ENCODE data around the gene PPP1R2.

GRCh38 chr3:195563317-195563716 lies 20.2 kb upstream of the PPP1R2 start:
- TF ChIP-seq, protein P1, sequence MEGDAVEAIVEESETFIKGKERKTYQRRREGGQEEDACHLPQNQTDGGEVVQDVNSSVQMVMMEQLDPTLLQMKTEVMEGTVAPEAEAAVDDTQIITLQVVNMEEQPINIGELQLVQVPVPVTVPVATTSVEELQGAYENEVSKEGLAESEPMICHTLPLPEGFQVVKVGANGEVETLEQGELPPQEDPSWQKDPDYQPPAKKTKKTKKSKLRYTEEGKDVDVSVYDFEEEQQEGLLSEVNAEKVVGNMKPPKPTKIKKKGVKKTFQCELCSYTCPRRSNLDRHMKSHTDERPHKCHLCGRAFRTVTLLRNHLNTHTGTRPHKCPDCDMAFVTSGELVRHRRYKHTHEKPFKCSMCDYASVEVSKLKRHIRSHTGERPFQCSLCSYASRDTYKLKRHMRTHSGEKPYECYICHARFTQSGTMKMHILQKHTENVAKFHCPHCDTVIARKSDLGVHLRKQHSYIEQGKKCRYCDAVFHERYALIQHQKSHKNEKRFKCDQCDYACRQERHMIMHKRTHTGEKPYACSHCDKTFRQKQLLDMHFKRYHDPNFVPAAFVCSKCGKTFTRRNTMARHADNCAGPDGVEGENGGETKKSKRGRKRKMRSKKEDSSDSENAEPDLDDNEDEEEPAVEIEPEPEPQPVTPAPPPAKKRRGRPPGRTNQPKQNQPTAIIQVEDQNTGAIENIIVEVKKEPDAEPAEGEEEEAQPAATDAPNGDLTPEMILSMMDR (IDR thresholded peaks at IDR 0.05; ENCODE audit: extremely low read depth in 1 of 2, insufficient read depth in 1 of 2, low read depth in 1 of 2, low read length in 2 of 2): no peak
- TF ChIP-seq POLR2AphosphoS5 (IDR thresholded peaks at IDR 0.05; ENCODE audit: insufficient read depth, low read depth, low read length): no peak
